Measurements from ENCODE around the gene CDV3.

Gene CDV3

GRCh38 chr3:133568294-133569014 lies 5.0 kb upstream of the CDV3 start:
- DNase-seq (ENCODE audit: low read depth in 2 of 2), result no peak

DNA sequence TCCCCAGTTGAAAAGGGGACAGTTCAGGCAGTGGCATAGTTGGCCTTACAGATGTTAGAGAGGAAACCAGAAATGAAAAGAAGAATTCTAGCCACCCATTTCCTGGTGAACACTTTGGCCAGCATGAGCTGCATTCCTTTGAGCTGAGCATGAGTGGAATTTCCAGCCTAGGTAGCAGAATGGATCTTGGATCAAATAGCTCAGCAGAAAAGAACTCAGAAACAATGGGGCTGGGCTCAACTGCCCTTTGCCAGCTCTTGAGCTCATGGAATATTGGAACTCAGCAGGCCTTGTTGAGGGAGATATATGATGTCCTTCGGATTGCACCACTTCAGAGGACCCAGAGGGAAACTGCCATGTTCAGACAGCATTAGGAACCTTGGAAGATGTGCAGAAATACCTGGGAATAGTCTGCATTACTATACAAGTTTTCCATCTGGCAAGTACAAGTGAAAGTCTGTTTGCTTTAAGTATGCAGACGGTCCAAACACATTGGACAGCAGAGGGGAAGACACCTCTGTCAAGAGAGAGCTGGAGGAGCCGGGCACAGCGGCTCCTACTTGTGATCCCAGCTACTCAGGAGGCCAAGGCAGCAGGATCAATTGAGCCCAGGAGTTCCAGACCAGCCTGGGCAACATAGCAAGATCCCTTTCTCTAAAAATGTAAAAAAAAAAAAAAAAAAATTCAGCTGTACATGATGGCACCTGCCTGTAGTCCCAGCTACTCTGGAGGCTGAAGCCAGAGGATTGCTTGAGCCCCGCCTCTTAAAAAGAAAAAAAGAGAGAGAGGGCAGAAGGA lies 3.1 kb upstream of the CDV3 start:
- DNase-seq (ENCODE audit: low read depth in 2 of 2), result no peak

- DNase-seq (ENCODE audit: low read depth in 2 of 2), result no peak
These were observed 2.6 kb upstream of the CDV3 start for GRCh38 chr3:133570937-133571320.

GRCh38 chr3:133572158-133573053 lies 1.1 kb upstream of the CDV3 start:
- no peak for DNase-seq (ENCODE audit: low read depth in 2 of 2)

DNA sequence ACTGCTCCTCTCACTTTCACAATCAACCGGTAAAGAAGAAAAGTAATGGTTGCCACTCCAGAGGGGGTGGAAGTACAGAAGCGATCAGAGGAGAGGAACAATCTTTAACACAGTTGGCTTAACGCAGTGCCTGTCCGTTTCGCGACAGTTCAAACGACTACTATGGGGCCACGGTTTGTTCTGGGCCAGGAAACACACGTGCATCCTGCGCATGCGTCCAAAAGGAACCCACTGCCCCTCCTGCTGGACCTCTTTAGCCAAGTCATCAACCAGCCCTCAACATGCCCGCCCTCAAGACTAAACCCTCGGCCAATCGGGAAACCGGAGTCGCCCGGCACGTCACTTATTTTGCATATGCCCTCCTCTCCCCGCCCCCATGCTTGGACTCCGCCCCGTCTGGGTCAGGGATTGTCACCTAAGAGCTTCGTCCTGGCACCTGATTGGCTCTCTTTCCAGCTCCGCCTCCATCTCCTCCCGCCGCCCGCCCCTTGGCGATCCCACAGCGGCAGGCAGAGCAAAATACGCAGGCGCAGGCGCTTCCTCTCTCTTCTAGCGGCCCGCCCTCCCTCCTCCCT lies 345 bp upstream of the CDV3 start:
- DNase-seq (ENCODE audit: low read depth in 2 of 2), result peak; percentile 100

- DNase-seq (ENCODE audit: low read depth in 2 of 2), result peak; percentile 44 to 61
These were observed 885 bp downstream of the CDV3 start for GRCh38 chr3:133574260-133574881.

DNA sequence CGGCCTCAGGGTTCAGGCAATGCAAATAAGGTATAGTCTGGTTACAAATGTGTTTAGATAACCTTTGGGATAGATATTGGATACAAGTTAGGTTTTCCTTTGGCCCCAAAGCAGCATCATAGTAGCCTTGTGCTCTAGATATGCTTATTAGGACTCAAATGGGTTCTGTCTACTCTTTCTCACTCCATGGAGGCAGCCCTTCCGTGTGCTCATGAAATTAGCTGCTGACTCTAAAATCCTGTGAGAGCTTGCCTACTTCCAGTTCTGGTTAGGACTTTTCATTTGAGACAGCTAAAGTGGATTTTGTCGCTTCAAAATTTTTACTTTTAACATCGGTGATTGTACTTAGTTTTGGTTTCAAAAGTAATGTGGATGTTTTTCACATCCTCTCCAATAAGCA lies 1.6 kb downstream of the CDV3 start:
- no peak for DNase-seq (ENCODE audit: low read depth in 2 of 2)

DNA sequence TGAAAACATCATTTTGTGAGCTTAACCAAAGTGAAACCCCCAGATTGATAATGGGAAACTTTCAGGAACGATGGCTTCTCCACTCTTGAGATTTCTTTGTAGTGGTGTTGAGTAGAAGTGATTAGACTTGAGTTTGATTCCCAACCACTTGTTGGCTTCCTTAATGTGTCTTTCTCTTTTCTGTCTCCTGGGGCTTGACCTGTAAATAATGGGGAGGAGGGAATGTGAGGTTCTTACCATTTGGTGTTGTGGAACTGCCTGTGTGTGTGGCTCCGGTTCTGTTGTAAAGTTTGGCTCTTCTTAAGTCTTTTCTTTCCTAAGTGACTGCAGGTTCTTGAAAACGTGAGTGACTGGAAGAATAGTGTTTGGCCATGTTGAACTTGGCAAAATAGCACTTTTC lies 2.7 kb downstream of the CDV3 start:
- DNase-seq (ENCODE audit: low read depth in 2 of 2), result no peak

- no peak for DNase-seq (ENCODE audit: low read depth in 2 of 2)
These were observed 5.2 kb downstream of the CDV3 start for GRCh38 chr3:133578548-133579191.

DNA sequence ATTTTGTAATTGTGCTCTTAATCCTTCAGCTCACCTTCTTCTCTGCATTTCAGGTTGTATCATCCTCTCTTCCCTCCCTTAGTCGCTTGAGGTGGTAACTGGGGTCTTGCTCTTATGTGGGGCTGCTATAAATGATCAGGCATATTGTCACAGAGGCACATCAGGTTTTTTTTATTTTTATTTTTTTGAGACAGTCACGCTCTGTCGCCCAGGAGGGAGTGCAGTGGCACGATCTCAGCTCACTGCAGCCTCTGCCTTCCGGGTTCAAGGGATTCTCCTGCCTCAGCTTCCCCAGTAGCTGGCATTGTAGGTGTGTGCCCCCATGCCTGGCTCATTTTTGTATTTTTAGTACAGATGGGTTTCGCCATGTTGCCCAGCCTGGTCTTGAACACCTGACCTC lies 9.9 kb downstream of the CDV3 start:
- no peak for DNase-seq (ENCODE audit: low read depth in 2 of 2)

DNA sequence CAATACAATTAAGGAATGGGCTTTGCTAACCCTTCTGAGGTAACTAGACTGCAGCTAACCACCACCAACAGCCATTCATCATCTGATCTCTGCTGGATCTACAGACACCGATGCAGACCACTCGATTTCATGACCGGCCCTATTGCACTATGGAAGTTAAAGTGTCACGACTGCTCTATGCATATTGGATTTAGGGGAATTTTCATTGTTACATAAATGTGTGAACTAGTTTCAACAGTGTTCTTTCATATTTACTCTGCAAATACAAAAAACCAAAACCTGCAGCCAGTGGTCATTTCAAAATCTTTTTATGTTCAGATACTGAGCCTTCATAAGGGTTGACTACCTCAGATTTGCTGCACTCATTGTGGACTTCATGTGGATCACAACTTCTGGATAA lies 14.5 kb downstream of the CDV3 start:
- DNase-seq (ENCODE audit: low read depth in 2 of 2), result no peak

DNA sequence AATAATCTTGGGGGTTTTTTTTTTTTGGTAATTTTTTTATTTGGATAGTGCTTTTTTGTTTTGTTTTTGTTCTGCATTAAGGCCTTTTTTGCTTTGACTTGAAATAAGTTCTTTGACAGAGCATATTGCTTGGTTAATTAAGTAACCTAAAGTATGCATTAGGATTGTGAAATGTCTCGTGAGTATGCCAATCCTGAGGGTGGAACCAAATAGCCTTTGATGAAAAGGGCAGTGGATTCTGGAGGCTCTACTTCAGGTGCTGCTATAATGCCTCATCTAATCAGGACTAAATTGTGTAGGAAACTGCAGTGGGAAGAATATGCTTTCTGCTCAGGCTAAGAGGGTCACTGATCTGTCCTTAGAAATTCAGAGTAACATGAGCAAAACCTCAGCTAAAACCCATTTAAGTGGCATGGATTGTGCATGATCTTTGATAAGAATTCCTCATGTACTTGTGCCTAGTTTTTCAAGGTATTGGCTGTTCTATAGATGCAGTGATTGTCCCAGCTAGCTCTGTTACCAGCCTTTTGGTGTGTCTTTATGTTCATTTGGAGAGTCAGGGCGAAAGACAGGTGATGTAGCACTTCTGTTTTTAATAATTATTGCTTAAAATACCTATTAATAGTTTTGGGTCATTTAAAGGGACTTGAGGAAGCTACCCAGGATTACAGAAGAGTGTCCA lies 15.4 kb downstream of the CDV3 start:
- DNase-seq (ENCODE audit: low read depth in 2 of 2), result no peak

GRCh38 chr3:133589503-133589902 lies 16.0 kb downstream of the CDV3 start:
- no peak for DNase-seq (ENCODE audit: low read depth in 2 of 2)

- DNase-seq (ENCODE audit: low read depth in 2 of 2), result no peak
These were observed 17.8 kb downstream of the CDV3 start for GRCh38 chr3:133591271-133591742.

GRCh38 chr3:133592843-133593242 lies 19.4 kb downstream of the CDV3 start:
- DNase-seq (ENCODE audit: low read depth in 2 of 2), result no peak

- no peak for DNase-seq (ENCODE audit: low read depth in 2 of 2)
These were observed 19.8 kb downstream of the CDV3 start for GRCh38 chr3:133593243-133593642.

- DNase-seq (ENCODE audit: low read depth in 2 of 2), result peak in 1 of 2 donors; percentile 36
These were observed 21.9 kb downstream of the CDV3 start for GRCh38 chr3:133595341-133595740.

DNA sequence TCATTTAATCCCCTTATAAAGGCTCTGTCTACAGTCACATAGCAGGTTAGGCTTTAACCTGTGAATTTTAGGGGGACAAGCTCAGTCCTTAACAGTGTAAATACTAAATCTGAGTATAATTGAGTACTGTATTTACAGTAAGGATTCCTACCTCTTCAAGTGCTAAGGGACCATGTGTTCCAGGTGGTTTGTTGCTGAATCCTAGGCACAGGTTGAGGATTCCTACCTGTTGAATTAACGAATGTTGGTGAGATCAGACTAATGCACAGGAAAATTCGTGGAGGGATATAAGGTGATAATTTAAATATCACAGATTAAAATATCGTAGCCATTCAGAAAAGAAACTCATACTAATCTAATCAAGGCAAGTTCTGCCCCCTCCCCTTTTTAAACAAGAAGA lies 24.9 kb downstream of the CDV3 start:
- no peak for DNase-seq (ENCODE audit: low read depth in 2 of 2)

DNA sequence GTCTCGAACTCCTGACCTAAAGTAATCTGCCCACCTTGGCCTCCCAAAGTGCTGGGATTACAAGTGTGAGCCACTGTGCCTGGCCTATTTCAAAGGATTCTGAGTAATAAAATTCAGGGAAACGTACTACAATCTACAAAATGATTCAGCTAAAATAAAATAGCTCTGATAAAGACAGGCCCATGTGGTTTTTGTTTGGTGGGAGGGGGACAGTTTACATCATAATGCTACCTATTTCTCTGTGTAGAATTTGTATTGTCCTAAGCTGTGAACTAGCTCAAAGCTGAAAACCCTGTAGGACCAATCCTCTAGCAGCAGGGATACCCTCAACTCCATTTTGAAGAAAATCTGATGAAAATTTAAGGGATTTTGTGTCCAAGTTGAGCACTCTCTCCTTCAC lies 25.8 kb downstream of the CDV3 start:
- no peak for DNase-seq (ENCODE audit: low read depth in 2 of 2)

GRCh38 chr3:133600572-133601081 lies 27.1 kb downstream of the CDV3 start:
- DNase-seq (ENCODE audit: low read depth in 2 of 2), result no peak
